SW480 (cell line): Measurements from ENCODE around the gene YAE1.

Experiments used
- DNase-seq: peaks from one replicate; pipeline ENCODE4 v3.0.0-alpha.2; 2016; ENCODE audit warnings: low spot score

Gene YAE1

GRCh38 chr7:39554583-39555165, 11.5 kb upstream of the YAE1 start:
- no peak for DNase-seq

DNA sequence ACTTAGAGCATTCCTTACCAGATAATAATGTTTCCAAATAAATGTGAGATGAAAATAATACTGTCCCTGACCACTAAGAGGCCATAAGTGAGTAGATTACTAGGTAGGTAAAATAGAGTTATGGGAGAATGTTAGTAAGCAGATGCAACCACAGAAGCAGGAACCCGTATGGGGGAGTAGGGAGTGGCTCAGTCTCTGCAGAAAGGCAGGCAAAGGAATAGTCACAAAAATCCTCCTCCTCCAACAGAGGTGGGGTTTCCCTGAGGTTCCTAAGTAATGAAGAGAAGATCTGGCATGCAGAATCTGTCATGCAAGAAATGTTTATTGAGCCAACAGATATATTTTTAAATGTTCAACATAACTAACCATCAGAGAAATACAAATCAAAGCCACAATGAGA, 9.0 kb upstream of the YAE1 start:
- peak; percentile 27 for DNase-seq

DNA sequence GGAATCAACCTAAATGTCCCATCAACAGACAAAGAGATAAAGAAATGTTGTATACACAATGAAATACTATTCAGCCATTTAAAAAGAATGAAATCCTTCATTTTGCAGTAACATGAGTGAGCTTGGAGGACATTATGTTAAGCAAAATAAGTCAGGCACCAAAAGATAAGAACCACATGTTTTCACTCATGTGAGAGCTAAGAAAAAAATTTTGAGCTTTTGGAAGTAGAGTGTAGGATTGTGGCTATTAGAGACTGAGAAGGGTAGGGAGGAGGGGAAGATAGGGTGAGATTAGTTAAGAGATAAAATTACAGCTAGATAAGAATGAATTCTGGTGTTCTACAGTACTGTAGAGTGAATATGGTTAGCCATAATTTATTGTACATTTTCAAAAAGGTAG, 8.3 kb upstream of the YAE1 start:
- DNase-seq, result no peak

DNA sequence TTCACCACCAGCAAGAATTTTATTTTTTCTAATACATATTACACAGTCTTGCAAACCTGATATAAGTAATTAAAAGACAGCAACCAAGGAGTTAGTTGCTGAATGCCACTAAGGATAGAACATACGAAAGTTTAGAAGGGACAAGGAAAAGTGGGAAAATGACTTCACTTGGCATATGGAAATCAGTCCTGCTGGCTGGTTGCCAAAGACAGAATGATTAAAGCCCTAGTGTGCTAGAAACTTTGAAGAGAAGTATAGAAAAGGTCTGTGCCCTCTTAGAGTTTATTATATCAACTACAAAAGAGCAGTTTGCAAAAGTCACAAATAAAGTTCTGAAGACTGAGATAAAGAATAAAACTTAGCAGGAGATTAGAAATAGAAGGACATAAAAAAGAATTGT, 5.8 kb upstream of the YAE1 start:
- DNase-seq, result no peak

DNA sequence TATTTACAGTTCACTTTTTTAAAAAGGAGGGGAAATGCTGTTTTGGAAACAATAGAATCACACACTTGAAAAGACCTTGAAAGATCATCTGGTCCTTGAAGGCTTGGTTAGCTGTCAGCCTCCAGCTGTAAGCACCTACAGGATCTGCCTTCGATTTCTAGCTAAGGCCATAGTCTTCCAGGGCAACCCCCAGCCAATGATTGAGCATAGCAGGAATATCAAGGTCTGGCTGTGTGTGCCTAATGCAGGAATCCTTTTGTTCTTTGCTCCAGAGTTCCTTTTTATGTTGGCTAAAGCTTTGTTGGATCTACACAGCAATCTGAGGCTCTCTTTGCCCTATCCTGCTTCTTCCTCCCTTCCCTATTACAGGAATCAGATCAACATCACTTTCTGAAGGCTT, 5.2 kb upstream of the YAE1 start:
- DNase-seq, result no peak

DNA sequence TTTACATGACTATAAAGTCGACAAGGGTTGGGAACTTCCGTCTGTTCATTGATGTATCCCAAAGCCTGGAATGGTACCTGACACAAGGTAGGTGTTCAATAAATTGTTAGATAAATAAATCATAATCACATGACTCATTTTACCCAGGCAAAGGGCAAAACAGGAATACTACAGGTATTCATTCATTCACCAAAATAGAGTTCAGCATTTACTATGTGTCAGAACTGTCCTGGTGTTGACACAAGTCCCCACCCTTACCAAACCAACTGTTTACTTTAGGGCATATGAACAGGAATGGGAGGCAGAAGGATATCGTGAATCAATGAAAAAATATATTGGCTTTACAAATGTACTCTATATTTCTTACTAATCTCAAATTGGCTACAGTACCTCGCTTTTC, 666 bp upstream of the YAE1 start:
- DNase-seq, result peak; percentile 52

DNA sequence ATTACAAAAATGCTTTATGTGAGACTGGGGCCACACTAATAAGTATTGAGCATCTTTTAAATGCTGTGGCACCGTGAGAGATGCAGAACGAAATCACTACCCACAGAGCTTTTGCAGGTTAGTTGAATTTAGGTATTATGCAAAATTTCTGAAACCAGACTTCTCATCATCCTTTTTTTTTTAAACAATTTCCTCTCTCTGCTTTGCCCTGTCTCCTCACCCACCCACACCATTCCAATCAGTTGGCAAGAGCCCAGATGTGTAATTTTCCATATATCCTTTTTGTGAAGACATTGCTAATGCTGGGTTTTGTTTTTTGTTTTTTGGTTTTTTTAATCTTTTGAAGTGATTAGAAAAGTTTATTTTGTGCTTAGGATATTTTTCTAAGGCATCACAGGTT, 1.1 kb downstream of the YAE1 start:
- no peak for DNase-seq

GRCh38 chr7:39574673-39575349, 8.6 kb downstream of the YAE1 start:
- no peak for DNase-seq

GRCh38 chr7:39577229-39577874, 11.1 kb downstream of the YAE1 start:
- DNase-seq, result no peak

DNA sequence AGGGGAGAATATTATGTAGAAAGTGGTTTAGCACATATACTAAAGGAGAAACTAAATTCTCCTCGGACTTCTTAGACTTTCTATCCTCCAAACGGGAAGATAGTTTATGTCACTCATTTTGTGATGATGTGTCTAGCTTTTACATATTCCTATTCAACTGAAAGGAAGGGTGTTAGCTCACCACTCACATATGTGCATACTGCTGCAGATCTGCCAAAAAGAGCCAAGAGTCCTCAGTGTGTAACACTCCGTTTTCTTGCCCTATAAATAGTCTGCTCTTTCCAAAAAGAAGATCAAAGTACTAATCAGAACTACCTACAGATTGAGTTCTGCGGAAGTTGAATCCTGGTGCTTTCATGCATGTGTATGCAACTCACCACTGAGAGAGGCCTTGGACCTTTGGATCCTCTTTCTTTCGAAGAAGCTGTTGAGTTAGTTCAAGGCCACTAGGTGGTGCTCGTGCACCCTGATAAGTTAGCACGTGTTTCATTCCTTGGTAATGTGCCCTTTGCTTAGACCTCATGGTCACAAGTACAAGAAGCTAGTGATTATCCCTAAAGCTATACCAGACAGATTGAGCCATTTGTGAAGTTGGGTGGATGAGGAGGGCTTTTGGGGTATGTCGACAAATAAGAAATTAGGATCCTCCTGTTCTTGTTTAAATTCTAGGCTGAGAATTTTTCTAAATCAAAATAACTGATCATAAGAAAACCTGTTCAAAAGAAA, 14.1 kb downstream of the YAE1 start:
- DNase-seq, result peak; percentile 93

GRCh38 chr7:39582536-39582935, 16.3 kb downstream of the YAE1 start:
- no peak for DNase-seq

DNA sequence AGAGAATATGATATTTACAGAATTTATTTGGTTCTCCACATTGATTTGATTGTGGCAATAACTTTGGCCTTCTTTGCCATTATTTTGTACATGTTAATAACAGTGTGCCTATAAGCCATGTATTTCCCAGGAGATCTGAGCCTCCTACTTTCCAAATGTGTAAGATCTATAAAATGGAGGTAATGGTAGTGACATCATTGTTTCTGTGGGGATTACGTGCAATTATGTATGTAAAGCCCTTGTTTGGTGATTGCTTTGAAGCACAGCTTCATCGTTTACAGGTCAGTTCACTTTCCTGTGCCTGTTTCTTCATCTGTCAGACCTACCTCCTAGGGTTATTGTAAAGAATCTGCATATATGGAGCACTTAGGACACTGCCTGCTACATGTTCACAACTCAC, 17.3 kb downstream of the YAE1 start:
- DNase-seq, result no peak

DNA sequence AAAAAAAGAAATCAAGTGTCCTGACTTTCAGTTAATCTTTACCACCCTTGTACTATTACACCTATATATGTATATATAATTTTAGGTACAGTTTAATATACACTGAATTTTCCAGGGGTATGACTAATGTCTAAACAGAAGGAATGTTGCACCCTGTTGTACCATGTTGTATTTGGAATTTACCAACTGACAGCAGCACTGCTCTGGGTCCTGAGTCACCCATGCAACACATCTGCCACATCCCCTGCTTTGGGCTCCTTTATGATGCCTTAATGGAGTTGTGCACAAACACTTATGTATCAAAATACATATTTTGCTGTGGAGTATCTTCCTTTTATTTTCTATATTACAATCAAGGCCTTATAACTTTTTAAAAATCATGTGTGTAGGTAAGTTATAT, 21.2 kb downstream of the YAE1 start:
- no peak for DNase-seq

DNA sequence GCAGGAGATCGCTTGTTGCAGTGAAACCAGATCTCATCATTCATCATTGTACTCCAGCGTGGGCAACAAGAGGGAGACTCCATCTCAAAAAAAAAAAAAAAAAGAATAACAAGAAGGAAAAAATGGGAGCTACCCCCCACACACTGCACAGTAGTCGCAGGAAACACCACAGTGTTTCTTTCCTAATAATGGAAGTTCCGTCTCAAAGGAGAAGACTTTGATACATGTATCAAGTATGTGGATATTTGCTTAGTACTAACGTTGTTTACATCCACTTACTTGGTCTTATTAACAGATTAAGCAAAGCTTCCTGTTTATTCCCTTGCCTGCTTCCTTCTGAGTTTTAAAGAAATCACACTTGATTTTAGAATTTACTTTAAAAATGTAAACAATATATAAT, 22.2 kb downstream of the YAE1 start:
- DNase-seq, result no peak

GRCh38 chr7:39589323-39590111, 23.3 kb downstream of the YAE1 start:
- DNase-seq, result peak; percentile 80

DNA sequence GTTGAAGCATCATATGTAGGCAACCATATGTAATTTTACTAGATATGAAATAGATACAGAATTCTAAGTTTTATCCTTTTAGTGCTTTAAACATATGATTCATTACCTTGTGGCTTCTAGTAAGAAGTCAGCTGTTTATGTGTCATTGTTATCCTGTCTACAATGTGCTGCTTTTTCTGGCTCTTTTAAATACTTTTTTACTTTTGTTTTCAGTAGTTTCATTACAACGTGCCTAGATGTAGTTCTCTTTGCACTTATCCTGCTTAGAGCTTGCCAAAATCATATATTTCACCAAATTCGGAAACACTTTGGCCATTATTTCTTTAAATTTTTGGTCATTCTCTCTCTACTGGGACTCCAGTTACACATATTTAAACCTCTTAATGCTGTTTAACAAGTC, 26.4 kb downstream of the YAE1 start:
- DNase-seq, result no peak

GRCh38 chr7:39594988-39595620, 28.9 kb downstream of the YAE1 start:
- DNase-seq, result no peak

DNA sequence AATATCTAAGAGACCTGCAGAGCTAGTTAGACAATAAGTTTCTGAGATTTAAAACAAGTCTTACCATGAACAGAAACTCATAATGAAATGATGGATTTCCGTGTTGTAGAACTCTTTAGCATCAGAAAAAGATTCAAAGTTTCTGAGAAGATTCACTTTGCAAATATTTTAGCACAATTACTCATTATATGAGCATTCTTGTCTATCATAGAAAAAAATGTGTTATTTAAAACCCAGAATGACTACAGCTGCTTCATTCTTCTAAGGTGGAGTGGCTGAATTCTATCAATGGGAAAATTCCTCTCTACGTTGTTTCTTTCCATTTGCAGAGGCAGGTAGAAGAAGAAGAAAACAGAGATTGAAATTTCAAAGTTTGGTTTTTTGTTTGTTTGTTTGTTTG, 36.1 kb downstream of the YAE1 start:
- DNase-seq, result no peak

DNA sequence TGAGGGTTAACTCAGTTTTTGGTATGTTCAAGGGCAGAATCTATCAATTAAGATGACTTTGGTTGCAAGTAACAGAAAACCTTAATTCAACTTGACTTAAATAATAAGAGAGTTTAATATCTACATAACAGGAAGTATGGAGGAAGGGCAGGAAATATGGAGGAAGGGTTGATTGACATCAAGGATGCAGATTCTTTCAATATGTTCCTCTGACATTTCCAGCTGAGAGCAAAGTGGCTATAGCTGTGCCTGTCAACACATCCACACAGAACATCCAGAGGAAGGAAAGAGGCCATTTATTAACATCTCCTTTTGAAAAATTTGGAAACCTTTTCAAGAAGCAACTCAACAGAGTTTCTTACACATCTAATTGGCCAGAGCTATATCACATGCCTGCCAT, 37.7 kb downstream of the YAE1 start:
- DNase-seq, result no peak

DNA sequence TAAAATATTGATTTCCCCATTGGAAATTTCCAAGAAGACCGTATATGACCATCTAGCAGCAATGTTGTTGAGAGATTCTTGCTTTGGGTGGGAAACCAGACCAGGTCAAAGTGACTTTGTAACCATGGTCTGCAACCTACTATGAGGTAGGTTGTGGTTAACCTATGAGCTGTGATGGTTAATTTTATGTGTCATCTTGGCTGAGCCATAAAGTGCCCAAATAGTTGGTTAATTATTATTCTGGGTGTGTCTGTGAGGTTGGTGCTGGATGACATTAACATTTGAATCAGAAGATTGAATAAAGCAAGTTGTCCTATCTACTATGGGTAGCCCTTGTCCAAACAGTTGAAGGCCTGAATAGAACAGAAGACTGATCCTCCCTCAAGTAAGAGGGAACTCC, 38.9 kb downstream of the YAE1 start:
- peak; percentile 94 for DNase-seq

DNA sequence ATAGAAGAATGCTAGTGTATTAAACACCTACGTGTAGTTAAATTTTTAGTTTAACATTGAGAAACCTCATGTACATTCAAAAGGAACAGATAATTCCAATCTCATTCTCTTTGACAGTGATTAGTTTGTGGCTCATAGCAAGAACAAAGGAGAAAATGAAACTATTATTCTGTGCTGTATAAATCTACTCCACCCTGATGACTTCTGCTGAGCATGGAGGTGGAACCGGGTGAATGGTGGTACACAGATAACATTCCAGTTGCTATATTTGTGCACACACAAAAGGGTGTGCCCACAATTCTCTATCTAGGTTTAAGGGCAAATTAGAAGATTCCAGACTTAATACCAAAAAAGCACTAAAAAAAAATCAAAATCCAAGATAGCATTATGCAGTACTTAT, 40.1 kb downstream of the YAE1 start:
- peak; percentile 27 for DNase-seq

GRCh38 chr7:39606941-39607340, 40.7 kb downstream of the YAE1 start:
- DNase-seq, result no peak
